ENCODE results near the gene KIF17. TPM values are rescaled to one million over a fixed set of nuclear protein-coding genes. Genes with fewer than 3 reads are reported as not detected.

Gene KIF17
- total RNA-seq = 0.13 and 0.19 TPM in 2 replicates

DNA sequence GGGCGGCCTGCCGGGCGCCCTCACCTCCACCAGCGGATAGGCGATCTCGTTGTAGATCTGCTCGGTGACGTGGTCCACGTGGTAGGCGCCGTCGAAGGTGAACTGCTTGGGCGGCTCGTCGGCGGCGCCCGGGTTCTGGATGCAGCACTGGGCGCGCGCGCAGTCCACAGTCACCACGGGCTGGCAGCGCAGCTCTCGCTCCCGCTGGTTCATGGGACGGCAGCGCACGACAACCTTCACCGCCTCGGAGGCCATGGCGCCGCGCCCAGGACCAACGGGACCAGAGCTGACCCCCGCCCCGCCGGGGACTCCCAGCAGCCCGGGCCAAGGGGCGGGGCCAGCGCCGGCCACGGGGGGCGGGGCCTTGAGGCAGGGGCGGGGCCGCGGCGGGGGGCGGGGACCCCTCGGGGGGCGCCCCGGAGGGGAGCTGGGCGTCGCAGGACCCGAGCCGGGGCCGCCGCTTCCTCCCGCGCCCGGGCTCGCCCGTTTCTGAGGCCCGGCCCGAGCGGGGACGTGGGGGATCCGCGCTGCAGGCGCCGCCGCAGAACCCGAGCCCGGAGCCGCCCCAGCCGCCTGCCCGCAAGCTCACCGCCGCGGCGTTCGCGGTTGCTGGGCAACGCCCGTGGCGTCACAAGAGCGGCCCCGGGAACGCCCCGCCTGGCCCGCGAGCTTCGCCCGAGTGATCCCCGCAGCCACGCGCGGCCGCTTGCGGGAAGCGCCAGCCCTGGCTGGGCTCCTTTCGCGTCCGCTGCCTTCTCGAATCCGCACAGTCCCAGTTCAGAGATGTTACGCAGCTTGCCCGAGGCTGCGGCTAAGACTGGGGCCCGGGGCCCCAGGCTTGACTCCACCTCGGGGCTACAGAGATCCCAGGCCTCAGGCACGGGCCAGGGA is at the start of gene KIF17:
Gene KIF17 (minus strand): TSS at position 556 of the 891 bp plus-strand sequence. CDS start 301 bp downstream, at position 255.

DNA sequence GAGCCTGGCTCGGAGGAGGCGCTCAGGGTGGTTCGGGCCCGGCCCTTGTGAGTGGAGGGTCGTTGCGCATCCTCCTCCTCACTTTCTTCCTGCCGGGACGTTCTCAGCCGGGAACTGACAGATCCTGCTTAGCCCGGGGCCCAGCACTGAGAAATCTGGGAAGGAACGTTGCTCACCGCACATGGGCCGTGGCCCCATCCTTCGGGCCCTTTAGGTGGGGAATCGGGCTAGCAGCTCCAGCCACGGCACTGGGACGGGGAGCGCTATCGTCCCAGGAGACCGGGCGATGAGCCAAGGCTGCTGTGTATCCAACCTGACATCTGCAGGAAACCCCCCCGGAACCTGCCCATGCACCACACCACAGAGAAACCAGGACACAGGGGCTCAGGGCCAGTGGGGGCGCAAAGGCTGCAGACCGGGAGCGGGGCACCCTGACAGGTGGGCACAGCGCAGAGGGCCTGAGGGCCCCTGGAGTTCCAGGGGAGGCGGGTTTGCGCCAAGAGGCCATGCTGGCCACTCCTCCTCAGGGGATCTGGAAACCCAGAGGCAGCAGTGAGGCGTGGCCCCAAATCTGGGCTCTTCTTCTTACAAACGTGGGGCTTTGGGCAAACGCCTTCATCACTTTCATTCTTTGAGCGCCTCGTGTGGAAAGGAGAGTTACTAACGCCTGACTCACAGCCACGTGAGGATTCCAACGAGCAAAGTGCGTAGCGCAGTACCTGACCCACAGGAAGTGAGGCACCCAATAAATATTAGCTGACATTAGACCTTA is 15.0 kb upstream of the KIF17 start, which contains the start of gene SH2D5:
Gene SH2D5 (minus strand): TSS at position 116 of the 772 bp plus-strand sequence. CDS start 4,659 bp downstream, outside the sequence.

DNA sequence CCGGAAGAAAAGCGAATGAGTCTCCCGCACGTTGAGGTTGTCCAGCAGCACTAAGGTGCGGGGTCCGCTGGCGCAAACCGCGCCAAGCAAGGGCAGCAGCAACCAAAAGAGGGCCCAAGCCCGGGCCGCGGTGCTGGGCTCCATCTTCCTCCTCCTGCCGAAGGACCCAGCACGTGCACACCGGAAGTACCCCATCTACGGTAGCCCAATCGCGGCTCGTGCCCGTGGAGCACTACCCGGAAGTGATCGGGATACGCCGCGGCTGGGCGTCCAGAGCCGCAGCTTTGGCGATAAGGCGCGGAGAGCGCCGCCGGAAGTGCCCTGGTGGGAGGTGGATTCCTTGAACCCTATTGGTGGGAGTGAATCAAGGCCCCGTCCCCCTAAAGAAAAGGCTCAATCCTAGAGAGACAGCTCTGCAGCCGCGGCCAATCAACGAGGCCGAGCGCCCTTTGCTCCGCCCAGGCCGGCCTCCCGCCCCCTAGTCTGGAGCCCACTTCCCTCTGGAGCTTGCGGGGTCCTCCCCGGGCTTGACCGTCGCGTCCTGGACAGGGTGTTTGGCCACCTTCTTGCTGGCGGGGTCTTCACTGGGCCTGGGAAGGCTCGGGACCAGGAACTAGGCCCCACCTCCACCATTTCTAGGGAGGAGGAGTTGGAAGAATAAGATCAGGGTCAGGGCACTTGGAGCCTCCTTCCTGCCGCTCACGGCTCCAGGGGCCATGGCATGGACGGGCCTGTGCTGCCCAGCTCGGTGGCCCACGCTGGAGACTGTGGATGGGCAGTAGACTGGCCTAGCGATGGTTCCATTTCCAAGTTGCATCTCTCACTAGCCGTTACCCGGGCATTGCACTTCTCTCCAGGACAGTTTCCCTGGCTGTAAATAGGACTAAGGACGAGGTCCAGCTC is 56.3 kb downstream of the KIF17 start, which contains the start of gene DDOST:
Gene DDOST (minus strand): TSS at position 163 of the 903 bp plus-strand sequence. CDS start 19 bp downstream, at position 144.

DNA sequence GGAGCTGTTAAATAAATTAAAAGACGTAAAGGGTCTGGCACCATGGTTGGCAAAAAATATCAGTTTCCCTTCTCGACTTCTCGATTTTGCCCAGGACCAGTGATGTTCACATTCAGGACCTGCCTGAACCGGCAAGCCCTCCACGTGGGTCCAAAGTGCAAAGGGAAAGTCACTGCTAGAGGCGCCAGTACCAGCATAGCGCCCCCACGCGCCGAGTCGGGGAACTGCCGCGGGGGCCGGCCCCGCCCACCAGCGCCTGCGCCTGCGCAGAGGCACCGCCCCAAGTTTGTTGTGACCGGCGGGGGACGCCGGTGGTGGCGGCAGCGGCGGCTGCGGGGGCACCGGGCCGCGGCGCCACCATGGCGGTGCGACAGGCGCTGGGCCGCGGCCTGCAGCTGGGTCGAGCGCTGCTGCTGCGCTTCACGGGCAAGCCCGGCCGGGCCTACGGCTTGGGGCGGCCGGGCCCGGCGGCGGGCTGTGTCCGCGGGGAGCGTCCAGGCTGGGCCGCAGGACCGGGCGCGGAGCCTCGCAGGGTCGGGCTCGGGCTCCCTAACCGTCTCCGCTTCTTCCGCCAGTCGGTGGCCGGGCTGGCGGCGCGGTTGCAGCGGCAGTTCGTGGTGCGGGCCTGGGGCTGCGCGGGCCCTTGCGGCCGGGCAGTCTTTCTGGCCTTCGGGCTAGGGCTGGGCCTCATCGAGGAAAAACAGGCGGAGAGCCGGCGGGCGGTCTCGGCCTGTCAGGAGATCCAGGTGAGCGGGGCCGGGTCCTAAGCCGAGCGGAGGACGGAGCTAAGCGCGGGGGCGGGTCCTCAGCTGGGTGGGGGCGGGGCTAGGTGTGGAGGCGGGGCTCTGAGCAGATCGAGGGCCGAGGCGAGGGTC is 84.4 kb downstream of the KIF17 start, which contains the start of gene PINK1:
Gene PINK1 (plus strand): TSS at position 269 of the 875 bp plus-strand sequence. CDS start 91 bp downstream, at position 360.

Other genes starting within 250 kb of the KIF17 start
- gene CAMK2N1, start 231.8 kb downstream of the KIF17 start, total RNA-seq = 6.9 and 8.2 TPM in 2 replicates
- 21.5 and 24.7 TPM in 2 replicates for gene MUL1, start 209.9 kb downstream of the KIF17 start, total RNA-seq
- 0.06 TPM in 1 of 2 replicates, not detected in the other for gene FAM43B, start 165.4 kb downstream of the KIF17 start, total RNA-seq
- gene CDA, start 128.9 kb downstream of the KIF17 start, total RNA-seq = 0.12 TPM in 1 of 2 replicates, not detected in the other
- gene PINK1, start 84.5 kb downstream of the KIF17 start, total RNA-seq = 61.9 and 73.1 TPM in 2 replicates
- 331 and 374 TPM in 2 replicates for gene DDOST, start 56.6 kb downstream of the KIF17 start, total RNA-seq
- 1.6 and 2.5 TPM in 2 replicates for gene SH2D5, start 14.7 kb upstream of the KIF17 start, total RNA-seq
- gene HP1BP3, start 69.3 kb upstream of the KIF17 start, total RNA-seq = 230 and 254 TPM in 2 replicates

Data from aortic smooth muscle cell (primary cell).